C1 segment of cervical spinal cord (tissue), 14 donors: ENCODE results near the gene PCED1B.
"Not testable (repeated sequence)": the region's sequence is repeated elsewhere in the genome, so short reads cannot be mapped to it uniquely, and the experiment has no call there.

Source experiments
- DNase-seq, 14 donors: peaks; one replicate each; lab custom pipeline; 2025; lab: John Stamatoyannopoulos, UW

Gene PCED1B

GRCh38 chr12:47206450-47207339 is 127.3 kb downstream of the PCED1B start:
- no peak for DNase-seq

GRCh38 chr12:47207340-47207717 is 127.9 kb downstream of the PCED1B start:
- peak in 1 of 14 donors; percentile 6 for DNase-seq

GRCh38 chr12:47207829-47208248 is 128.4 kb downstream of the PCED1B start:
- DNase-seq = no peak

- DNase-seq = no peak
Observed at GRCh38 chr12:47209014-47209413, 129.6 kb downstream of the PCED1B start.

GRCh38 chr12:47210776-47211175 is 131.4 kb downstream of the PCED1B start:
- no peak for DNase-seq

- no peak for DNase-seq
Observed at GRCh38 chr12:47212701-47213039, 133.2 kb downstream of the PCED1B start.

- no peak for DNase-seq
Observed at GRCh38 chr12:47213396-47213795, 134.0 kb downstream of the PCED1B start.

GRCh38 chr12:47214001-47214619 is 134.7 kb downstream of the PCED1B start:
- DNase-seq = no peak

- DNase-seq = no peak
Observed at GRCh38 chr12:47214771-47215170, 135.3 kb downstream of the PCED1B start.

GRCh38 chr12:47216150-47216677 is 136.8 kb downstream of the PCED1B start:
- peak in 4 of 14 donors; percentile 11 to 31 (median 24) for DNase-seq

- DNase-seq = not testable (repeated sequence)
Observed at GRCh38 chr12:47217595-47217869, 138.1 kb downstream of the PCED1B start.

- no peak for DNase-seq
Observed at GRCh38 chr12:47218191-47218654, 138.8 kb downstream of the PCED1B start.

- DNase-seq = no peak
Observed at GRCh38 chr12:47219243-47219642, 139.8 kb downstream of the PCED1B start.

GRCh38 chr12:47221256-47222023 is 142.0 kb downstream of the PCED1B start:
- no peak for DNase-seq

GRCh38 chr12:47222520-47223030 is 143.2 kb downstream of the PCED1B start:
- DNase-seq = no peak

- DNase-seq = no peak
Observed at GRCh38 chr12:47223031-47223847, 143.8 kb downstream of the PCED1B start.

GRCh38 chr12:47223848-47224213 is 144.4 kb downstream of the PCED1B start:
- peak in 1 of 14 donors; percentile 3 for DNase-seq

GRCh38 chr12:47224563-47225133 is 145.2 kb downstream of the PCED1B start:
- DNase-seq = no peak

- no peak for DNase-seq
Observed at GRCh38 chr12:47225356-47225755, 145.9 kb downstream of the PCED1B start.

GRCh38 chr12:47226199-47226598 is 146.8 kb downstream of the PCED1B start:
- DNase-seq = no peak

- DNase-seq = no peak
Observed at GRCh38 chr12:47228802-47229201, 149.4 kb downstream of the PCED1B start.
